OCI-LY3 (cell line): ENCODE results near the gene ACP3.

Experiments
- H2AFZ ChIP-seq: fragments of 200-600, 300-600 bp; shearing (Covaris generic); 2 replicates; pipeline ENCODE4 v1.6.0; 2014; ENCODE audit warnings: antibody characterized with exemption, low read depth, low read length
- H3K27ac ChIP-seq: fragments of 200-600, 300-600 bp; sonication (generic); 2 replicates; pipeline ENCODE4 v1.5.1; 2014; ENCODE audit warnings: mild to moderate bottlenecking, low read length, moderate library complexity, mixed read lengths
- H3K27me3 ChIP-seq: fragments of 200-600, 300-600 bp; sonication (generic); 2 replicates; pipeline ENCODE4 v1.6.1; 2014; ENCODE audit warnings: low read depth, low read length, mixed read lengths
- H3K36me3 ChIP-seq: fragments of 200-600, 300-600 bp; sonication (generic); replicated peaks from 2 replicates; pipeline ENCODE3; 2014; ENCODE audit warnings: low read depth, low read length, mixed read lengths
- H3K4me1 ChIP-seq: fragments of 300-600, 200-600 bp; sonication (generic); 2 replicates; pipeline ENCODE4 v1.6.1; 2014; ENCODE audit warnings: low read length, mixed read lengths
- H3K4me2 ChIP-seq: fragments of 200-600, 300-600 bp; sonication (generic); 2 replicates; pipeline ENCODE4 v1.6.1; 2014; ENCODE audit warnings: low read length, mixed read lengths
- H3K4me3 ChIP-seq: fragments of 300-600, 200-600 bp; sonication (generic); 2 replicates; pipeline ENCODE4 v1.5.1; 2014; ENCODE audit warnings: antibody characterized with exemption, mild to moderate bottlenecking, low read length, moderate library complexity
- H3K79me2 ChIP-seq: fragments of 300-600, 200-600 bp; shearing (Covaris generic); 2 replicates; pipeline ENCODE4 v1.6.1; 2014; ENCODE audit warnings: mild to moderate bottlenecking, low read length, mixed read lengths
- H3K9ac ChIP-seq: fragments of 300-600, 200-600 bp; shearing (Covaris generic); 2 replicates; pipeline ENCODE4 v1.6.0; 2014; ENCODE audit warnings: mild to moderate bottlenecking, low read length, moderate library complexity
- H3K9me3 ChIP-seq: fragments of 200-600, 300-600 bp; shearing (Covaris generic); 2 replicates; pipeline ENCODE4 v1.6.1; 2014; ENCODE audit warnings: low read length, mixed read lengths; ENCODE audit not compliant: insufficient read depth
- H4K20me1 ChIP-seq: fragments of 200-600, 300-600 bp; sonication (generic); 2 replicates; pipeline ENCODE4 v1.6.1; 2016; ENCODE audit warnings: low read length, mixed read lengths; ENCODE audit not compliant: insufficient read depth
- CTCF ChIP-seq: fragments of 200-600, 300-600 bp; sonication (generic); IDR thresholded peaks from 2 replicates; pipeline ENCODE4 v1.5.1; 2014; ENCODE audit warnings: antibody characterized with exemption, low read length, low read depth
- EZH2phosphoT487 ChIP-seq: fragments of 200-600 bp; shearing (Covaris generic); IDR thresholded peaks from 2 replicates; pipeline ENCODE4 v1.6.1; 2018; ENCODE audit warnings: antibody characterized with exemption, mixed run types, low read depth

The ACP3 gene

GRCh38 chr3:132289316-132289715, 27.9 kb upstream of the ACP3 start:
- Histone ChIP-seq H3K36me3 (no peaks in the 10 kb centered on the region), H3K4me2 (no peak overlapping the region), H2AFZ (no peak overlapping the region), H3K27ac (no peak overlapping the region), H3K9ac (no peak overlapping the region), H3K27me3 (no peaks in the 10 kb centered on the region), H3K9me3 (peaks cover 7% of the 10 kb centered on the region), H4K20me1 (no peaks in the 10 kb centered on the region), H3K4me1 (peaks cover 14% of the 10 kb centered on the region), H3K4me3 (no peak overlapping the region), H3K79me2 (no peaks in the 10 kb centered on the region)
- no peak for TF ChIP-seq EZH2phosphoT487
- no peak for TF ChIP-seq CTCF

- no peak overlapping the region for H3K4me3 ChIP-seq
- no peak overlapping the region for H2AFZ ChIP-seq
- no peaks in the 10 kb centered on the region for H3K79me2 ChIP-seq
- TF ChIP-seq EZH2phosphoT487 (no peak), CTCF (no peak)
- H3K9me3 ChIP-seq: peaks cover 7% of the 10 kb centered on the region
- no peaks in the 10 kb centered on the region for H3K36me3 ChIP-seq
- H3K9ac ChIP-seq: no peak overlapping the region
- H4K20me1 ChIP-seq: no peaks in the 10 kb centered on the region
- no peak overlapping the region for H3K4me2 ChIP-seq
- H3K4me1 ChIP-seq: peaks cover 19% of the 10 kb centered on the region
- no peaks in the 10 kb centered on the region for H3K27me3 ChIP-seq
- no peak overlapping the region for H3K27ac ChIP-seq
Measured at GRCh38 chr3:132290833-132291232, 26.4 kb upstream of the ACP3 start.

- H3K9ac ChIP-seq: no peak overlapping the region
- H3K27me3 ChIP-seq: no peaks in the 10 kb centered on the region
- no peaks in the 10 kb centered on the region for H3K36me3 ChIP-seq
- TF ChIP-seq CTCF: no peak
- TF ChIP-seq EZH2phosphoT487: no peak
- H3K9me3 ChIP-seq: peaks cover 7% of the 10 kb centered on the region
- no peaks in the 10 kb centered on the region for H4K20me1 ChIP-seq
- H3K4me2 ChIP-seq: no peak overlapping the region
- H3K4me1 ChIP-seq: peaks cover 31% of the 10 kb centered on the region
- no peak overlapping the region for H2AFZ ChIP-seq
- H3K27ac ChIP-seq: no peak overlapping the region
- no peak overlapping the region for H3K4me3 ChIP-seq
- H3K79me2 ChIP-seq: no peaks in the 10 kb centered on the region
Measured at GRCh38 chr3:132292042-132292441, 25.2 kb upstream of the ACP3 start.

GRCh38 chr3:132293251-132293650, 24.0 kb upstream of the ACP3 start:
- no peak overlapping the region for H3K4me3 ChIP-seq
- H3K27me3 ChIP-seq: no peaks in the 10 kb centered on the region
- no peak overlapping the region for H3K27ac ChIP-seq
- H3K4me2 ChIP-seq: no peak overlapping the region
- no peaks in the 10 kb centered on the region for H3K79me2 ChIP-seq
- TF ChIP-seq CTCF: no peak
- no peak for TF ChIP-seq EZH2phosphoT487
- peaks cover 40% of the 10 kb centered on the region for H3K4me1 ChIP-seq
- H3K9me3 ChIP-seq: no peaks in the 10 kb centered on the region
- no peaks in the 10 kb centered on the region for H3K36me3 ChIP-seq
- no peak overlapping the region for H3K9ac ChIP-seq
- 0 out of 2 replicates have a peak overlapping the region, but pooled peaks have one; percentile 46 for H2AFZ ChIP-seq
- no peaks in the 10 kb centered on the region for H4K20me1 ChIP-seq
